ENCODE results near the gene PRSS16.

The PRSS16 gene

DNA sequence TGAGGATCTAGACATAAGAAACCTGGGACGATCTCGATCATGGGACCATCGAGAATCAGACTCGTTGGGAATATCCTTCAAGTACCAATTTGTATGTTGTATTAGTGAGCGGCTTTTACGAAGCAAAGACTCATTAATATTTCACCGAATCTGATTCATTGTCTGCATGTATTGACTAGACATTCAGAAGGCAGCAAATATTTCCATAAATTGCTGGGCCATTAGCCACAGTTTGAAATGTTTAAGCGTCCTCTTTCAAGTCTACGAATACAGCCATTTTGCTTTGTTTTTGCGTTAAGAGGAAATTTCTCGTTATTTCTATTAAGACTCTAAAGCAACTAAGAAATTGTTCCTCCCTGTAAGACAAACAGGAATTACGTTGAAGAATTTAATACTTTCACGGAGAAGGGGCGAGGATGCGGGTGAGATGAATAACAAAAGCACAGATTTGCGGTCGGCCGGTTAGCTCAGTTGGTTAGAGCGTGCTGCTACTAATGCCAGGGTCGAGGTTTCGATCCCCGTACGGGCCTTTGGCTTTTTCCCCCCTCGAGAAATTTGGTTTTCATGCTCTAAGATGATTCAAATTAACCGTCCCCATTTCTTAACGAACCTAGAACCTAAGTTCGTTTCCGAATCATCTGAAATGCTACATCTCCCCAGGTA, 46.1 kb downstream of the PRSS16 start:
- DNase-seq (ENCODE audit: low spot score): no peak
- TF ChIP-seq, protein P1, sequence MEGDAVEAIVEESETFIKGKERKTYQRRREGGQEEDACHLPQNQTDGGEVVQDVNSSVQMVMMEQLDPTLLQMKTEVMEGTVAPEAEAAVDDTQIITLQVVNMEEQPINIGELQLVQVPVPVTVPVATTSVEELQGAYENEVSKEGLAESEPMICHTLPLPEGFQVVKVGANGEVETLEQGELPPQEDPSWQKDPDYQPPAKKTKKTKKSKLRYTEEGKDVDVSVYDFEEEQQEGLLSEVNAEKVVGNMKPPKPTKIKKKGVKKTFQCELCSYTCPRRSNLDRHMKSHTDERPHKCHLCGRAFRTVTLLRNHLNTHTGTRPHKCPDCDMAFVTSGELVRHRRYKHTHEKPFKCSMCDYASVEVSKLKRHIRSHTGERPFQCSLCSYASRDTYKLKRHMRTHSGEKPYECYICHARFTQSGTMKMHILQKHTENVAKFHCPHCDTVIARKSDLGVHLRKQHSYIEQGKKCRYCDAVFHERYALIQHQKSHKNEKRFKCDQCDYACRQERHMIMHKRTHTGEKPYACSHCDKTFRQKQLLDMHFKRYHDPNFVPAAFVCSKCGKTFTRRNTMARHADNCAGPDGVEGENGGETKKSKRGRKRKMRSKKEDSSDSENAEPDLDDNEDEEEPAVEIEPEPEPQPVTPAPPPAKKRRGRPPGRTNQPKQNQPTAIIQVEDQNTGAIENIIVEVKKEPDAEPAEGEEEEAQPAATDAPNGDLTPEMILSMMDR (conservative IDR thresholded peaks at IDR 0.05; ENCODE audit: low read depth): no peak
- H3K27ac ChIP-seq: no peak overlapping the region
- ChIA-PET POLR2A (ENCODE audit: low non-redundant PET) (no interaction called here), CTCF (interaction anchor here (0.5 to 0.7 kb wide), 2 partner anchors 180 to 326 kb away, joined by 3 read pairs; no protein-coding TSS in a partner anchor)

DNA sequence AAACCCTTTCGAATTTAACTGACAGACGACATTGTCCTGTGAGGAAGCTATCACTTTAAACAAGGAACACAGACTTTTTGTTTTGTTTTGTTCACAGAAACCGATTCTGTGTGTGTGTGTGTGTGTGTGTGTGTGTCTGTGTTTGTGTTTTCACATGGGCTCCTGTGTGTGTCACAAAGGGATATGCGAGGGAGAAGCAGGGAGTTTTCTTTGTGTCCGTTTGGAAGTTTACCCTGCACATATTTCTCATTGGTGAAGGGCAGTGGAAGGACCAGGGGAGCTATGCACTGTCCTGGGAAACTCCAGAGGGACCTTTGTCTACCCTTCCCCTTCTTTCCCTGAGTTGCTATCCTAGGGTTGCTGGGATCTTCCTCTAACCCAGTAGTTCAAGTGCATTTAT, 46.9 kb downstream of the PRSS16 start:
- ChIA-PET POLR2A (ENCODE audit: low non-redundant PET) (no interaction called here), CTCF (no interaction called here)
- H3K27ac ChIP-seq: no peak overlapping the region
- no peak for DNase-seq (ENCODE audit: low spot score)
- TF ChIP-seq, protein P1 (conservative IDR thresholded peaks at IDR 0.05; ENCODE audit: low read depth): no peak

DNA sequence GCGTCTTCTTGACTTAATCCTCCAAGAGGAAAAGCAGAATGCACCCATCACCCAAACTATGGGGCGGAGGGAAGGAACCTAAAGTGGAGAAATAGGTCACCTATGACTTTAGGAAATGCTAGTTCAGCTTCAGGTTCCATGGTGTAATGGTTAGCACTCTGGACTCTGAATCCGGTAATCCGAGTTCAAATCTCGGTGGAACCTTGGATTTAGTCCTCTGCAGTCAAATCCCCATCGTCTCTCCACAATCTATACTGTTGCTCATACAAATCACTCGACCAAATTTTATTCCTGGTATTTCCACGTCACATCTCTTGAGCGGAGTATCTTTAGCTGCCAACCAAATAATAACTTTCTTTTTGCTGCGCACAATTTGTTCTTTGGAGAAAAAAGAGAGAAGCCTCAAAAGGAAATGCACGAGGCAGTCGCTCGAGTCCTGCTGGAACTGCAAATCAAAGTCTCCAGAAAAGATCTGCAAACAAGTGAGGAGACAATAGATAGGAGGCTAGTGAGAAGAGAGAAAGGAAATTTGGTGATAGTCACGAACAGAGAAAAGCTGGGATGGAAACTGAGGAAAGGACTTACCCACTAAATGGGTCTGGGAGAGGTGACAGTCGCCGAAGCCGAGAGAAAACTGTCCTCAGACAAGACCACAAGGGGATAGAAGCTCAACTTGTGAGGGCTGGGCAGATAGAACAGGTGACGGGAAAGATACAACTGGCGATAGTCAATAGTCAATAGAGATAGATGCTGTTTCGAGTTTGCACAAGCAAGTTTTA, 48.0 kb downstream of the PRSS16 start:
- ChIA-PET POLR2A (ENCODE audit: low non-redundant PET) (interaction anchor here (0.7 kb wide), 1 partner anchor 44 kb away, joined by 3 read pairs; no protein-coding TSS in a partner anchor), CTCF (interaction anchor here (0.8 to 1.1 kb wide), 2 partner anchors 44 to 81 kb away, joined by 4 to 7 read pairs; no protein-coding TSS in a partner anchor)
- TF ChIP-seq, protein P1 (conservative IDR thresholded peaks at IDR 0.05; ENCODE audit: low read depth): no peak
- H3K27ac ChIP-seq: no peak overlapping the region
- no peak for DNase-seq (ENCODE audit: low spot score)

GRCh38 chr6:27296106-27296783, 48.7 kb downstream of the PRSS16 start:
- TF ChIP-seq, protein P1 (conservative IDR thresholded peaks at IDR 0.05; ENCODE audit: low read depth): no peak
- CTCF ChIA-PET: interaction anchor here (0.7 to 1.1 kb wide), 4 partner anchors 10 to 397 kb away, joined by 3 to 7 read pairs (median 4); no protein-coding TSS in a partner anchor
- DNase-seq (ENCODE audit: low spot score): no peak
- POLR2A ChIA-PET (ENCODE audit: low non-redundant PET): no interaction called here
- no peak overlapping the region for H3K27ac ChIP-seq

DNA sequence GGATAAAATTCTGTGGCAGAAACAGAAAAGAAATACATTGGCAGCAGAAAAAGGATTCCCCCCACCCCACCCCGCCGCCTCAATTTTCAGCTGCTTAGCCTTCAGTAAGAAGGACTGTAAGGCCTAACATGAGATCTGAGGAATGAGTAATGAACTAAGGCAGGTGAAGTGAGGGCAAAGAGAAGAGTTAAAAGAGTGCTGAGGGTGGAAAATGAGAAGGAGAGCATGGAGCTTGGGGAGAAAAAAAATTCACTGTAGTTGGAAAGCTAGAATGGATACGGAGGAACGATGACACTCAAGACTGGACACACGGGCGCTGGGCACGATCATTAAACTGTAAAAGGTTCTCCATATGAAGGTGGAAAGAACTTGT, 50.0 kb downstream of the PRSS16 start:
- ChIA-PET POLR2A (ENCODE audit: low non-redundant PET) (no interaction called here), CTCF (interaction anchor here (1.2 kb wide), 1 partner anchor 15 kb away, joined by 3 read pairs; no protein-coding TSS in a partner anchor)
- no peak overlapping the region for H3K27ac ChIP-seq
- TF ChIP-seq, protein P1 (conservative IDR thresholded peaks at IDR 0.05; ENCODE audit: low read depth): no peak
- no peak for DNase-seq (ENCODE audit: low spot score)

Measured in RWPE1 (cell line).